IMR-90 (cell line): ENCODE measurements around the gene ZFYVE26. TPM values are rescaled to one million over a fixed set of nuclear protein-coding genes. Genes with fewer than 3 reads are reported as not detected.

ENCODE experiments used
- ATAC-seq: fragments of 200-7000 bp; cut with Tn5 transposase; 2 replicates; pipeline ENCODE4 v1.9.1; 2020; ENCODE audit warnings: low read depth, mild to moderate bottlenecking, moderate library complexity
- BruUV-seq: library from RNA; stranded (reverse); fragments of 400-500 nt; replicated peaks from 2 replicates; lab custom pipeline; 2021; lab: Mats Ljungman, UMichigan
- CTCF ChIA-PET: fragments of 300-600 bp; formaldehyde crosslinking; extraction: SDS; loops from one replicate; lab custom pipeline; 2021; ENCODE audit warnings: antibody characterized with exemption; lab: Yijun Ruan, JAX
- POLR2A ChIA-PET: fragments of 300-600 bp; sonication (Branson Sonifier 250); formaldehyde crosslinking; loops from one replicate; lab custom pipeline; 2022; ENCODE audit warnings: antibody characterized with exemption; ENCODE audit not compliant: unreplicated experiment; lab: Charles Lee
- DNase-seq: peaks from one replicate; pipeline ENCODE4 v3.0.0; 2013
- H2AFZ ChIP-seq: replicated peaks from 2 replicates; pipeline ENCODE3; 2013; ENCODE audit warnings: low read length, mild to moderate bottlenecking; ENCODE audit not compliant: poor library complexity
- H2AK5ac ChIP-seq: 2 replicates; pipeline ENCODE4 v1.6.1; 2013; ENCODE audit warnings: low read depth, low read length, inconsistent platforms
- H2AK9ac ChIP-seq: replicated peaks from 2 replicates; pipeline ENCODE3; 2013; ENCODE audit warnings: mild to moderate bottlenecking, low read depth, low read length, moderate library complexity; ENCODE audit not compliant: poor library complexity
- H2BK120ac ChIP-seq: 2 replicates; pipeline ENCODE4 v1.6.1; 2013; ENCODE audit warnings: low read depth, low read length, inconsistent platforms
- H2BK15ac ChIP-seq: 3 replicates; pipeline ENCODE4 v1.6.1; 2013; ENCODE audit warnings: low read depth, low read length, inconsistent platforms
- H2BK20ac ChIP-seq: 2 replicates; pipeline ENCODE4 v1.6.1; 2013; ENCODE audit warnings: low read depth, mild to moderate bottlenecking, inconsistent platforms, low read length, moderate library complexity
- H2BK5ac ChIP-seq: 2 replicates; pipeline ENCODE4 v1.6.1; 2013; ENCODE audit warnings: mild to moderate bottlenecking, low read depth, low read length, inconsistent platforms; ENCODE audit not compliant: poor library complexity, severe bottlenecking
- H3K14ac ChIP-seq: replicated peaks from 2 replicates; pipeline ENCODE4 v1.6.1; 2013; ENCODE audit warnings: low read depth, low read length, inconsistent platforms
- H3K18ac ChIP-seq: 2 replicates; pipeline ENCODE4 v1.6.1; 2013; ENCODE audit warnings: low read depth, low read length, control low read depth
- H3K23ac ChIP-seq: 2 replicates; pipeline ENCODE4 v1.6.1; 2013; ENCODE audit warnings: low read depth, low read length, inconsistent platforms
- H3K27ac ChIP-seq: 2 replicates; pipeline ENCODE4 v1.5.1; 2013; ENCODE audit warnings: mild to moderate bottlenecking, control low read depth, low read length; ENCODE audit not compliant: insufficient read depth
- H3K27me3 ChIP-seq: 2 replicates; pipeline ENCODE4 v1.6.1; 2013; ENCODE audit warnings: low read length; ENCODE audit not compliant: control insufficient read depth, insufficient read depth
- H3K36me3 ChIP-seq: 2 replicates; pipeline ENCODE4 v1.6.1; 2013; ENCODE audit warnings: low read length, mixed read lengths; ENCODE audit not compliant: control insufficient read depth, insufficient read depth
- H3K4ac ChIP-seq: 2 replicates; pipeline ENCODE4 v1.6.1; 2013; ENCODE audit warnings: low read depth, low read length, inconsistent platforms
- H3K4me1 ChIP-seq: 2 replicates; pipeline ENCODE4 v1.6.1; 2013; ENCODE audit warnings: low read length, mixed read lengths; ENCODE audit not compliant: control insufficient read depth, insufficient read depth
- H3K4me2 ChIP-seq: 2 replicates; pipeline ENCODE4 v1.6.1; 2013; ENCODE audit warnings: low read depth, mild to moderate bottlenecking, control low read depth, low read length, moderate library complexity
- H3K4me3 ChIP-seq: 2 replicates; pipeline ENCODE4 v1.5.1; 2013; ENCODE audit warnings: low read depth, mild to moderate bottlenecking, control low read depth, low read length, moderate library complexity; ENCODE audit not compliant: insufficient read depth
- H3K56ac ChIP-seq: 2 replicates; pipeline ENCODE4 v1.6.1; 2013; ENCODE audit warnings: low read length, inconsistent platforms; ENCODE audit not compliant: insufficient read depth; ENCODE audit errors: extremely low read depth
- H3K79me1 ChIP-seq, 2 experiments: 2 replicates each; pipeline ENCODE4 v1.6.1; 2013; ENCODE audit warnings: low read length in 2 of 2, inconsistent platforms in 1 of 2, low read depth in 1 of 2
- H3K9ac ChIP-seq: 2 replicates; pipeline ENCODE4 v1.6.1; 2013; ENCODE audit warnings: low read depth, low read length, control low read depth
- H3K9me1 ChIP-seq: 2 replicates; pipeline ENCODE4 v1.6.1; 2013; ENCODE audit warnings: low read length, inconsistent platforms; ENCODE audit not compliant: insufficient read depth
- H3K9me3 ChIP-seq: 2 replicates; pipeline ENCODE4 v1.6.1; 2013; ENCODE audit warnings: low read length; ENCODE audit not compliant: control insufficient read depth, insufficient read depth
- H4K20me1 ChIP-seq: 2 replicates; pipeline ENCODE4 v1.6.1; 2013; ENCODE audit warnings: low read length, inconsistent platforms; ENCODE audit not compliant: insufficient read depth
- H4K5ac ChIP-seq: 2 replicates; pipeline ENCODE4 v1.6.1; 2013; ENCODE audit warnings: mild to moderate bottlenecking, low read depth, low read length, control low read depth
- H4K8ac ChIP-seq, 2 experiments: 2 replicates each; pipeline ENCODE4 v1.6.1; 2013; ENCODE audit warnings: low read depth in 2 of 2, low read length in 2 of 2, control low read depth in 1 of 2, inconsistent platforms in 1 of 2
- H4K91ac ChIP-seq: 2 replicates; pipeline ENCODE4 v1.6.1; 2013; ENCODE audit warnings: low read depth, low read length, inconsistent platforms; ENCODE audit not compliant: insufficient read depth
- BHLHE40 ChIP-seq: fragments of 150-350 bp; IDR thresholded peaks from 2 replicates; pipeline ENCODE4 v1.6.1; 2016; ENCODE audit warnings: mild to moderate bottlenecking, low read depth, low read length
- CEBPB ChIP-seq: IDR thresholded peaks from 2 replicates; pipeline ENCODE4 v1.6.1; 2012; ENCODE audit warnings: low read depth, low read length, improper control_type of control experiment
- ELK1 ChIP-seq: fragments of 150-350 bp; IDR thresholded peaks from 2 replicates; pipeline ENCODE4 v1.6.1; 2016; ENCODE audit warnings: low read depth, mild to moderate bottlenecking, low read length, moderate library complexity, borderline replicate concordance
- MAFK ChIP-seq: IDR thresholded peaks from 2 replicates; pipeline ENCODE4 v1.6.1; 2012; ENCODE audit warnings: low read depth, low read length, improper control_type of control experiment
- MAZ ChIP-seq: IDR thresholded peaks from 2 replicates; pipeline ENCODE4 v1.6.1; 2012; ENCODE audit warnings: low read depth, mild to moderate bottlenecking, low read length, improper control_type of control experiment, moderate library complexity, borderline replicate concordance
- MXI1 ChIP-seq: IDR thresholded peaks from 2 replicates; pipeline ENCODE4 v1.6.1; 2012; ENCODE audit warnings: low read depth, mild to moderate bottlenecking, low read length, moderate library complexity, borderline replicate concordance
- NFE2L2 ChIP-seq: fragments of 150-350 bp; IDR thresholded peaks from 2 replicates; pipeline ENCODE4 v1.6.1; 2016; ENCODE audit warnings: low read depth, mild to moderate bottlenecking, low read length
- RAD21 ChIP-seq: IDR thresholded peaks from 2 replicates; pipeline ENCODE4 v1.6.1; 2012; ENCODE audit warnings: low read length, improper control_type of control experiment
- RCOR1 ChIP-seq: IDR thresholded peaks from 2 replicates; pipeline ENCODE4 v1.6.1; 2012; ENCODE audit warnings: mild to moderate bottlenecking, low read length, improper control_type of control experiment; ENCODE audit not compliant: insufficient replicate concordance
- SMC3 ChIP-seq: fragments of 150-350 bp; IDR thresholded peaks from 2 replicates; pipeline ENCODE4 v1.6.1; 2016; ENCODE audit warnings: low read depth, mild to moderate bottlenecking, antibody characterized with exemption, low read length, moderate library complexity
- WGBS, 2 experiments: methylation state at CpG; one replicate each; pipeline versions ENCODE4 v1.1.5 to v1.1.7; 2013; ENCODE audit warnings: missing lambda C conversion rate in 2 of 2; ENCODE audit not compliant: insufficient read length in 1 of 2; ENCODE audit errors: extremely low coverage in 2 of 2; 5-methylcytosine and 5-hydroxymethylcytosine counted together
- dilution Hi-C: fragments of 300-500 bp; cut with HindIII; formaldehyde crosslinking; loops from one replicate; pipeline ENCODE4 v1.14.3; 2018; ENCODE audit warnings: low sequenced_read_pairs; ENCODE audit not compliant: unreplicated experiment
- in situ Hi-C: fragments of 300-500 bp; cut with MboI; formaldehyde crosslinking; loops from 3 replicates; pipeline ENCODE4 v1.14.3; 2019; ENCODE audit warnings: low sequenced_read_pairs, inconsistent platforms, mixed read lengths
- intact Hi-C: fragments of 100-400 bp; cut with micrococcal nuclease; formaldehyde crosslinking; loops from 2 replicates; pipeline ENCODE4 v1.10.0; 2022
- polyA plus RNA-seq, 3 experiments: library from polyadenylated mRNA; depleted of rRNA; stranded (reverse); fragments of >200 nt; gene quantifications; 2 replicates each; pipeline ENCODE4 v1.2.3, GENCODE V29; 2012; ENCODE audit warnings: low replicate concordance in 1 of 3
- total RNA-seq: library from RNA; depleted of rRNA; stranded (reverse); fragments of >200 nt; gene quantifications from 2 replicates; pipeline ENCODE4 v1.2.3, GENCODE V29; 2012

The ZFYVE26 gene
- total and polyA plus RNA-seq, 2 of the 4 experiments (the other 2 are of a cell fraction), result 6.0 to 11.1 TPM

GRCh38 chr14:67856827-67857226 is 40.4 kb upstream of the ZFYVE26 start:
- no peaks in the 10 kb centered on the region for H3K4me1 ChIP-seq
- BruUV-seq, result no TSS peak
- no peak overlapping the region for H3K23ac ChIP-seq
- no peak overlapping the region for H3K56ac ChIP-seq
- no peak overlapping the region for H4K91ac ChIP-seq
- H3K4me3 ChIP-seq, result no peak overlapping the region
- H2AK9ac ChIP-seq, result no peak overlapping the region
- no peaks in the 10 kb centered on the region for H3K9me3 ChIP-seq
- TF ChIP-seq SMC3 (no peak), CEBPB (no peak), NFE2L2 (no peak), MXI1 (no peak), ELK1 (no peak), MAZ (no peak), RAD21 (no peak), RCOR1 (no peak), MAFK (no peak), BHLHE40 (no peak)
- ATAC-seq (peak; percentile 59), DNase-seq (peak; percentile 24)
- dilution Hi-C loops (no loop called here), intact Hi-C loops (no loop called here), in situ Hi-C loops (no loop called here)
- no peak overlapping the region for H2AK5ac ChIP-seq
- no peak overlapping the region for H2BK5ac ChIP-seq
- ChIA-PET CTCF (no interaction called here), POLR2A (interaction anchor here (0.6 kb wide), 1 partner anchor 13 kb away, joined by 4 read pairs; no protein-coding TSS in a partner anchor)
- no peaks in the 10 kb centered on the region for H3K79me1 ChIP-seq
- no peak overlapping the region for H3K4me2 ChIP-seq
- no peak overlapping the region for H3K4ac ChIP-seq
- no peak overlapping the region for H4K8ac ChIP-seq
- no peak overlapping the region for H3K18ac ChIP-seq
- H3K27me3 ChIP-seq, result no peaks in the 10 kb centered on the region
- H3K9ac ChIP-seq, result no peak overlapping the region
- no peak overlapping the region for H3K27ac ChIP-seq
- H3K36me3 ChIP-seq, result no peaks in the 10 kb centered on the region
- H2BK15ac ChIP-seq, result no peak overlapping the region
- H2BK20ac ChIP-seq, result no peak overlapping the region
- H3K9me1 ChIP-seq, result 0 out of 2 replicates have a peak, but pooled peaks cover 3% of the 10 kb centered on the region
- no peak overlapping the region for H4K5ac ChIP-seq
- no peak overlapping the region for H2AFZ ChIP-seq
- no peak overlapping the region for H3K14ac ChIP-seq
- no peaks in the 10 kb centered on the region; the same call in 1 of the 2 replicates for H4K20me1 ChIP-seq
- WGBS, 2 experiments, result no CpG with 5 or more reads among the region's 2 CpGs
- no peak overlapping the region for H2BK120ac ChIP-seq
